Measurements from ENCODE around the gene PHF21A.

DNA sequence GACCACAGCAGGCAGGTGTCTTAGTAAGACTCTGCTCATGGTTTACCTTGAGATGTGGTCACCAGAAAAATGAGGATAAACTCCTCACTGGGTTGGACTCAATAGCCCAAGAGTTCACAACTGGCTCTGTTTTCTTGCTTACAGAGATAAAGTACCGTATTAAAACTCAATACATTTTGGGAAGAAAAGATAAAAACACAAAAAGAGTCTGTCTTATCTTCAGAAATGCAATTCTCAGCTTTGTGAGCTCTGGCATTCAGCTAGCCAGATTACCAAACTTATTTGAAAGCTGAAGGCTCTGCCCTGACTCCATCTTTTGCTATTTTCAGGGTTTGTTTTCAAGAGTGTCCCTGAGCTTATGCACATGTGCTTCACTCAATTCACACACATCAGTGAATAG, 75.4 kb downstream of the PHF21A start:
- TF ChIP-seq, protein P1, sequence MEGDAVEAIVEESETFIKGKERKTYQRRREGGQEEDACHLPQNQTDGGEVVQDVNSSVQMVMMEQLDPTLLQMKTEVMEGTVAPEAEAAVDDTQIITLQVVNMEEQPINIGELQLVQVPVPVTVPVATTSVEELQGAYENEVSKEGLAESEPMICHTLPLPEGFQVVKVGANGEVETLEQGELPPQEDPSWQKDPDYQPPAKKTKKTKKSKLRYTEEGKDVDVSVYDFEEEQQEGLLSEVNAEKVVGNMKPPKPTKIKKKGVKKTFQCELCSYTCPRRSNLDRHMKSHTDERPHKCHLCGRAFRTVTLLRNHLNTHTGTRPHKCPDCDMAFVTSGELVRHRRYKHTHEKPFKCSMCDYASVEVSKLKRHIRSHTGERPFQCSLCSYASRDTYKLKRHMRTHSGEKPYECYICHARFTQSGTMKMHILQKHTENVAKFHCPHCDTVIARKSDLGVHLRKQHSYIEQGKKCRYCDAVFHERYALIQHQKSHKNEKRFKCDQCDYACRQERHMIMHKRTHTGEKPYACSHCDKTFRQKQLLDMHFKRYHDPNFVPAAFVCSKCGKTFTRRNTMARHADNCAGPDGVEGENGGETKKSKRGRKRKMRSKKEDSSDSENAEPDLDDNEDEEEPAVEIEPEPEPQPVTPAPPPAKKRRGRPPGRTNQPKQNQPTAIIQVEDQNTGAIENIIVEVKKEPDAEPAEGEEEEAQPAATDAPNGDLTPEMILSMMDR (IDR thresholded peaks at IDR 0.05; ENCODE audit: low read depth, low read length, missing input control), result no peak
- TF ChIP-seq RAD21 (IDR thresholded peaks at IDR 0.05) (no peak), FOXA1 (IDR thresholded peaks at IDR 0.05) (no peak), JUND (IDR thresholded peaks at IDR 0.05) (no peak), HNF4A (conservative IDR thresholded peaks at IDR 0.05) (no peak), YY1 (IDR thresholded peaks at IDR 0.05) (no peak), TAF1 (conservative IDR thresholded peaks at IDR 0.05) (no peak), SP1 (IDR thresholded peaks at IDR 0.05) (no peak), EGR1 (IDR thresholded peaks at IDR 0.05; ENCODE audit: low read depth in 2 of 2) (no peak), GABPA (IDR thresholded peaks at IDR 0.05 in 1 of 2, conservative IDR thresholded peaks at IDR 0.05 in 1 of 2) (no peak)
- TF ChIP-seq, protein P2, sequence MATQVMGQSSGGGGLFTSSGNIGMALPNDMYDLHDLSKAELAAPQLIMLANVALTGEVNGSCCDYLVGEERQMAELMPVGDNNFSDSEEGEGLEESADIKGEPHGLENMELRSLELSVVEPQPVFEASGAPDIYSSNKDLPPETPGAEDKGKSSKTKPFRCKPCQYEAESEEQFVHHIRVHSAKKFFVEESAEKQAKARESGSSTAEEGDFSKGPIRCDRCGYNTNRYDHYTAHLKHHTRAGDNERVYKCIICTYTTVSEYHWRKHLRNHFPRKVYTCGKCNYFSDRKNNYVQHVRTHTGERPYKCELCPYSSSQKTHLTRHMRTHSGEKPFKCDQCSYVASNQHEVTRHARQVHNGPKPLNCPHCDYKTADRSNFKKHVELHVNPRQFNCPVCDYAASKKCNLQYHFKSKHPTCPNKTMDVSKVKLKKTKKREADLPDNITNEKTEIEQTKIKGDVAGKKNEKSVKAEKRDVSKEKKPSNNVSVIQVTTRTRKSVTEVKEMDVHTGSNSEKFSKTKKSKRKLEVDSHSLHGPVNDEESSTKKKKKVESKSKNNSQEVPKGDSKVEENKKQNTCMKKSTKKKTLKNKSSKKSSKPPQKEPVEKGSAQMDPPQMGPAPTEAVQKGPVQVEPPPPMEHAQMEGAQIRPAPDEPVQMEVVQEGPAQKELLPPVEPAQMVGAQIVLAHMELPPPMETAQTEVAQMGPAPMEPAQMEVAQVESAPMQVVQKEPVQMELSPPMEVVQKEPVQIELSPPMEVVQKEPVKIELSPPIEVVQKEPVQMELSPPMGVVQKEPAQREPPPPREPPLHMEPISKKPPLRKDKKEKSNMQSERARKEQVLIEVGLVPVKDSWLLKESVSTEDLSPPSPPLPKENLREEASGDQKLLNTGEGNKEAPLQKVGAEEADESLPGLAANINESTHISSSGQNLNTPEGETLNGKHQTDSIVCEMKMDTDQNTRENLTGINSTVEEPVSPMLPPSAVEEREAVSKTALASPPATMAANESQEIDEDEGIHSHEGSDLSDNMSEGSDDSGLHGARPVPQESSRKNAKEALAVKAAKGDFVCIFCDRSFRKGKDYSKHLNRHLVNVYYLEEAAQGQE (IDR thresholded peaks at IDR 0.05), result no peak
- TF ChIP-seq, protein P3, sequence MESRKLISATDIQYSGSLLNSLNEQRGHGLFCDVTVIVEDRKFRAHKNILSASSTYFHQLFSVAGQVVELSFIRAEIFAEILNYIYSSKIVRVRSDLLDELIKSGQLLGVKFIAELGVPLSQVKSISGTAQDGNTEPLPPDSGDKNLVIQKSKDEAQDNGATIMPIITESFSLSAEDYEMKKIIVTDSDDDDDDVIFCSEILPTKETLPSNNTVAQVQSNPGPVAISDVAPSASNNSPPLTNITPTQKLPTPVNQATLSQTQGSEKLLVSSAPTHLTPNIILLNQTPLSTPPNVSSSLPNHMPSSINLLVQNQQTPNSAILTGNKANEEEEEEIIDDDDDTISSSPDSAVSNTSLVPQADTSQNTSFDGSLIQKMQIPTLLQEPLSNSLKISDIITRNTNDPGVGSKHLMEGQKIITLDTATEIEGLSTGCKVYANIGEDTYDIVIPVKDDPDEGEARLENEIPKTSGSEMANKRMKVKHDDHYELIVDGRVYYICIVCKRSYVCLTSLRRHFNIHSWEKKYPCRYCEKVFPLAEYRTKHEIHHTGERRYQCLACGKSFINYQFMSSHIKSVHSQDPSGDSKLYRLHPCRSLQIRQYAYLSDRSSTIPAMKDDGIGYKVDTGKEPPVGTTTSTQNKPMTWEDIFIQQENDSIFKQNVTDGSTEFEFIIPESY (IDR thresholded peaks at IDR 0.05), result no peak
- TF ChIP-seq, protein P4, sequence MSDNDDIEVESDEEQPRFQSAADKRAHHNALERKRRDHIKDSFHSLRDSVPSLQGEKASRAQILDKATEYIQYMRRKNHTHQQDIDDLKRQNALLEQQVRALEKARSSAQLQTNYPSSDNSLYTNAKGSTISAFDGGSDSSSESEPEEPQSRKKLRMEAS (IDR thresholded peaks at IDR 0.05), result no peak
- TF ChIP-seq, protein P5, sequence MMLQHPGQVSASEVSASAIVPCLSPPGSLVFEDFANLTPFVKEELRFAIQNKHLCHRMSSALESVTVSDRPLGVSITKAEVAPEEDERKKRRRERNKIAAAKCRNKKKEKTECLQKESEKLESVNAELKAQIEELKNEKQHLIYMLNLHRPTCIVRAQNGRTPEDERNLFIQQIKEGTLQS (IDR thresholded peaks at IDR 0.05), result no peak
